Loucy (cell line): Measurements from ENCODE around the gene PDE10A.

Source experiments
- H2AFZ ChIP-seq: fragments of 200-600 bp; sonication (generic); 2 replicates; pipeline ENCODE4 v1.6.0; 2016; ENCODE audit warnings: antibody characterized with exemption, mild to moderate bottlenecking, low read length, moderate library complexity
- H3F3A ChIP-seq: fragments of 200-600 bp; 2 replicates; pipeline ENCODE4 v1.6.0; 2016; ENCODE audit warnings: antibody characterized with exemption, low read depth, mild to moderate bottlenecking
- H3K27me3 ChIP-seq: fragments of 200-600 bp; sonication (generic); 2 replicates; pipeline ENCODE4 v1.6.1; 2014; ENCODE audit warnings: low read length, mild to moderate bottlenecking; ENCODE audit not compliant: insufficient read depth, poor library complexity, severe bottlenecking
- H3K36me3 ChIP-seq: fragments of 200-600 bp; sonication (generic); 2 replicates; pipeline ENCODE4 v1.6.1; 2016; ENCODE audit warnings: low read length; ENCODE audit not compliant: insufficient read depth
- H3K4me1 ChIP-seq: fragments of 200-600 bp; sonication (generic); 2 replicates; pipeline ENCODE4 v1.5.1; 2014; ENCODE audit warnings: low read length, mild to moderate bottlenecking; ENCODE audit not compliant: insufficient read depth, poor library complexity, severe bottlenecking
- H3K4me2 ChIP-seq: fragments of 200-600 bp; sonication (generic); 2 replicates; pipeline ENCODE4 v1.6.0; 2014; ENCODE audit warnings: antibody characterized with exemption, low read length, low read depth, mild to moderate bottlenecking; ENCODE audit not compliant: poor library complexity, severe bottlenecking
- H3K4me3 ChIP-seq: fragments of 200-600 bp; sonication (generic); 2 replicates; pipeline ENCODE4 v1.5.1; 2014; ENCODE audit warnings: low read length, mild to moderate bottlenecking, mixed read lengths; ENCODE audit not compliant: poor library complexity, severe bottlenecking
- H3K79me2 ChIP-seq: fragments of 200-600 bp; sonication (generic); 2 replicates; pipeline ENCODE4 v1.6.1; 2014; ENCODE audit warnings: low read length; ENCODE audit not compliant: insufficient read depth
- H3K9ac ChIP-seq: fragments of 200-600 bp; sonication (generic); 2 replicates; pipeline ENCODE4 v1.6.0; 2014; ENCODE audit warnings: mild to moderate bottlenecking, low read depth, low read length, moderate library complexity; ENCODE audit not compliant: poor library complexity, severe bottlenecking
- H3K9me2 ChIP-seq: fragments of 200-600 bp; sonication (generic); replicated peaks from 2 replicates; pipeline ENCODE4 v1.6.1; 2016; ENCODE audit warnings: low read depth, low read length, mixed read lengths
- H3K9me3 ChIP-seq: fragments of 200-600 bp; sonication (generic); 2 replicates; pipeline ENCODE4 v1.6.1; 2014; ENCODE audit warnings: mild to moderate bottlenecking, antibody characterized with exemption, low read length, low read depth; ENCODE audit not compliant: insufficient read depth
- H4K20me1 ChIP-seq: fragments of 200-600 bp; sonication (generic); 2 replicates; pipeline ENCODE4 v1.6.0; 2014; ENCODE audit warnings: antibody characterized with exemption, low read length, mild to moderate bottlenecking; ENCODE audit not compliant: insufficient read depth, poor library complexity, severe bottlenecking
- EZH2phosphoT487 ChIP-seq: fragments of 200-600 bp; IDR thresholded peaks from 2 replicates; pipeline ENCODE4 v1.6.1; 2018; ENCODE audit warnings: antibody characterized with exemption, mild to moderate bottlenecking, moderate library complexity, borderline replicate concordance
- TF ChIP-seq, protein P1 (sequence below): fragments of 200-600 bp; sonication (generic); conservative IDR thresholded peaks from 2 replicates; pipeline ENCODE4 v1.5.1; 2014; ENCODE audit warnings: mild to moderate bottlenecking, antibody characterized with exemption, low read length

The PDE10A gene

DNA sequence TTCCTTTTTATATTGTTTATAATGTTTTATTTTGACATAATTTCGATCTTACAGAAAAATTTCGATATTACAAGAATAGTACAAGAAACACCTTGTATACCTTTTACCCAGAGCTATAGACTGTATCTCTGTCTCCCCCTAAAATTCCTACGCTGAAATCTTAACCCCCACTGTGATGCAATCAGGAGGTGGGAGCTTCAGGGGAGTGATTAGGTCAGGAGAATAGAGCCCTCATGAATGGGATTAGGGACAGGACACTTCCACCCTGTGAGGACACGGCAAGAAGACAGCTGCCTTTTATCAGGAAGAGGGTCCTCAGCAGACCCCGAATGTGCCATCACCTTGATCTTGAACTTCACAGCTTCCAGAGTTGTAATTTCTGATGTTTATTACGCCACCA lies 204.9 kb downstream of the PDE10A start:
- no peak for TF ChIP-seq EZH2phosphoT487
- TF ChIP-seq, protein P1, sequence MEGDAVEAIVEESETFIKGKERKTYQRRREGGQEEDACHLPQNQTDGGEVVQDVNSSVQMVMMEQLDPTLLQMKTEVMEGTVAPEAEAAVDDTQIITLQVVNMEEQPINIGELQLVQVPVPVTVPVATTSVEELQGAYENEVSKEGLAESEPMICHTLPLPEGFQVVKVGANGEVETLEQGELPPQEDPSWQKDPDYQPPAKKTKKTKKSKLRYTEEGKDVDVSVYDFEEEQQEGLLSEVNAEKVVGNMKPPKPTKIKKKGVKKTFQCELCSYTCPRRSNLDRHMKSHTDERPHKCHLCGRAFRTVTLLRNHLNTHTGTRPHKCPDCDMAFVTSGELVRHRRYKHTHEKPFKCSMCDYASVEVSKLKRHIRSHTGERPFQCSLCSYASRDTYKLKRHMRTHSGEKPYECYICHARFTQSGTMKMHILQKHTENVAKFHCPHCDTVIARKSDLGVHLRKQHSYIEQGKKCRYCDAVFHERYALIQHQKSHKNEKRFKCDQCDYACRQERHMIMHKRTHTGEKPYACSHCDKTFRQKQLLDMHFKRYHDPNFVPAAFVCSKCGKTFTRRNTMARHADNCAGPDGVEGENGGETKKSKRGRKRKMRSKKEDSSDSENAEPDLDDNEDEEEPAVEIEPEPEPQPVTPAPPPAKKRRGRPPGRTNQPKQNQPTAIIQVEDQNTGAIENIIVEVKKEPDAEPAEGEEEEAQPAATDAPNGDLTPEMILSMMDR: no peak
- Histone ChIP-seq H2AFZ (no peak overlapping the region), H3K9ac (no peak overlapping the region), H3K9me2 (no peaks in the 10 kb centered on the region), H3F3A (no peaks in the 10 kb centered on the region), H4K20me1 (no peaks in the 10 kb centered on the region), H3K4me3 (no peak overlapping the region), H3K36me3 (no peaks in the 10 kb centered on the region), H3K4me1 (no peaks in the 10 kb centered on the region), H3K27me3 (no peaks in the 10 kb centered on the region), H3K9me3 (no peaks in the 10 kb centered on the region), H3K79me2 (no peaks in the 10 kb centered on the region), H3K4me2 (no peak overlapping the region)

DNA sequence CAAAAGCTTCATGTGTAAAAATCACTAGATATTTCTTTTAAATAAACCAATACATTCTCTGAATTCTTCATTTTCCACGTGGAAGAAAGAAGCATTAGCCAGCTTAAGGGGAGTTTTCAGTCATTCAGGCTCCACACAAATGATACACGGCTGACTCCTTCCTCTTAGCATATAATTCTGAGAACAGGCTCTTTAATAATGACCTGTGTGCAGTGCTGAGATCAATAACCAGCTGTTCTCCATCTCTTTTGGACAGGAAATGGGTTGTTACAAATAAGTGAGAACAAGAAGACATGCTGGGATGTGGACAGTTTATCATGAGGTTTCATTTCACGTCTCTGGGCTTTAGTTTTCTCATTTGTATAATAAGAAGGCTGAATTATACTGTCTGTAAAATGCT lies 206.8 kb downstream of the PDE10A start:
- no peaks in the 10 kb centered on the region for H3K9me2 ChIP-seq
- H3K4me2 ChIP-seq: no peak overlapping the region
- H3K4me1 ChIP-seq: no peaks in the 10 kb centered on the region
- H4K20me1 ChIP-seq: no peaks in the 10 kb centered on the region
- no peaks in the 10 kb centered on the region for H3K27me3 ChIP-seq
- TF ChIP-seq EZH2phosphoT487: no peak
- TF ChIP-seq, protein P1: no peak
- H3K9ac ChIP-seq: no peak overlapping the region
- no peaks in the 10 kb centered on the region for H3F3A ChIP-seq
- no peaks in the 10 kb centered on the region for H3K36me3 ChIP-seq
- no peaks in the 10 kb centered on the region for H3K9me3 ChIP-seq
- no peaks in the 10 kb centered on the region for H3K79me2 ChIP-seq
- no peak overlapping the region for H3K4me3 ChIP-seq
- no peak overlapping the region for H2AFZ ChIP-seq

DNA sequence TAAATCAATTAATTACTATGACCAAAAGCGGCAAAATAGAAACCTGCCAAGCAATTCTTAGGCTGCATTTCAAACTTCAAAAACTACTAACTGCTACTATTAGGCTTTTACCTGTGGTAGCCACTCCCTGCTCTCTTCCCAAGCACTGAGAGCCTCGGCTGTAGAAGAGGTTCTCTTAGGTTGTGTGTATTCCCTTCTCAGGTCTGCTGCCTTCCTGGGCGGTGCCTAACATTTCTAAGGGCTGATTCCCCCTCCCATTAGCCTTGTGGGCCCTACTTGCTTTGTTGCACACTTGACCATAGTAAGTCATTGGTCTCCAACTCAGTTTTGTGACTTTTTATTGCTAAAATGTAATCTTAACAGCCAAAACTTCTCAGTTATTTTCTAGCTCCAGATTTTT lies 207.6 kb downstream of the PDE10A start:
- no peak overlapping the region for H3K4me2 ChIP-seq
- no peak overlapping the region for H3K4me3 ChIP-seq
- H3F3A ChIP-seq: no peaks in the 10 kb centered on the region
- no peaks in the 10 kb centered on the region for H3K36me3 ChIP-seq
- H3K9me3 ChIP-seq: no peaks in the 10 kb centered on the region
- no peaks in the 10 kb centered on the region for H3K9me2 ChIP-seq
- no peak overlapping the region for H3K9ac ChIP-seq
- no peaks in the 10 kb centered on the region for H3K4me1 ChIP-seq
- H2AFZ ChIP-seq: no peak overlapping the region
- TF ChIP-seq EZH2phosphoT487: no peak
- no peaks in the 10 kb centered on the region for H3K27me3 ChIP-seq
- no peaks in the 10 kb centered on the region for H4K20me1 ChIP-seq
- no peaks in the 10 kb centered on the region for H3K79me2 ChIP-seq

DNA sequence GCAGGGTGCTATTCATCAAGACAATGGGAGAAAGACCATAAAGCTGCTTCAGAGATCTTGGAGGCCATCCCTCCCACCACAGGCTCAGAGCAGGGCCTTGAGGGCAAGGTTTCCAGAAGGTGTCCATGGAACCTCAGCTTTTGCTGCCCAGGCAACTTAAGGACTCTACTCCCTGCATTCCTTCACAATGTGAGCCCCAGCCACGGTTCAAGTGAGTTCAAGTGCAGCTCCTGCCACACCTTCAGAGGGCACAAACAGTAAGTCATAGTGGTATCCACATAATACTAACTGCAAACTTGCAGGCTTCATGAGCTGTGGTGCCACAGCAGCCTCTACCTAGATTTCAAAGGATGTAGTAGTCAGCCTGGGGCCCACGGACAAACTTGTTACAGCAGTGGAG lies 209.6 kb downstream of the PDE10A start:
- Histone ChIP-seq H3K9ac (no peak overlapping the region), H3K79me2 (no peaks in the 10 kb centered on the region), H3K4me3 (no peak overlapping the region), H2AFZ (no peak overlapping the region), H4K20me1 (no peaks in the 10 kb centered on the region), H3K4me2 (no peak overlapping the region), H3K9me2 (no peaks in the 10 kb centered on the region), H3K4me1 (no peaks in the 10 kb centered on the region), H3K27me3 (no peaks in the 10 kb centered on the region), H3F3A (no peaks in the 10 kb centered on the region), H3K36me3 (no peaks in the 10 kb centered on the region), H3K9me3 (no peaks in the 10 kb centered on the region)
- TF ChIP-seq EZH2phosphoT487: no peak
- TF ChIP-seq, protein P1: no peak
